Naive thymus-derived CD8-positive, alpha-beta T cell (primary cell): Measurements from ENCODE around the gene TUBB3. TPM values are rescaled to one million over a fixed set of nuclear protein-coding genes. Genes with fewer than 3 reads are reported as not detected.
"Not testable (repeated sequence)": the region's sequence is repeated elsewhere in the genome, so short reads cannot be mapped to it uniquely, and the experiment has no call there.

Source experiments
- ATAC-seq, 2 donors: fragments of 150-1000 bp; cut with Tn5 transposase in 1 of 2; sonication (Bioruptor Pico), chemical (Tn5 transposase) in 1 of 2; 1 replicate in 1 of 2; 2 replicates in 1 of 2; pipeline ENCODE4 v1.10.0; 2021; ENCODE audit warnings: mild to moderate bottlenecking in 2 of 2, moderate library complexity in 2 of 2
- POLR2A ChIA-PET: fragments of 350-600 bp; sonication (Branson Sonifier 250); formaldehyde crosslinking; loops from one replicate; lab custom pipeline; 2021; ENCODE audit warnings: antibody characterized with exemption; lab: Charles Lee
- DNase-seq, 10 donors: peaks; one replicate each; pipeline versions ENCODE4 v3.0.0 to v3.0.0-alpha.2; 2020 to 2022
- H3K27ac Mint-ChIP-seq, 10 donors: one replicate each; pipeline ENCODE4 v1.8.0; 2020 to 2022; ENCODE audit warnings: mild to moderate bottlenecking in 10 of 10, mixed read lengths in 10 of 10, moderate library complexity in 4 of 10, inconsistent platforms in 1 of 10
- H3K27me3 Mint-ChIP-seq, 5 donors: one replicate each; pipeline ENCODE4 v1.8.0; 2021 to 2022; ENCODE audit warnings: mixed read lengths in 5 of 5
- H3K36me3 Mint-ChIP-seq, 3 donors: one replicate each; pipeline ENCODE4 v1.8.0; 2020 to 2022; ENCODE audit warnings: mixed read lengths in 3 of 3, mild to moderate bottlenecking in 2 of 3, inconsistent platforms in 1 of 3
- H3K4me1 Mint-ChIP-seq, 4 donors: one replicate each; pipeline ENCODE4 v1.8.0; 2021 to 2022; ENCODE audit warnings: mixed read lengths in 4 of 4
- H3K4me3 Mint-ChIP-seq, 10 donors: one replicate each; pipeline ENCODE4 v1.8.0; 2020 to 2022; ENCODE audit warnings: mild to moderate bottlenecking in 10 of 10, mixed read lengths in 10 of 10, moderate library complexity in 6 of 10, inconsistent platforms in 1 of 10
- H3K9me3 Mint-ChIP-seq, 9 donors: one replicate each; pipeline ENCODE4 v1.8.0; 2020 to 2022; ENCODE audit warnings: mixed read lengths in 9 of 9, mild to moderate bottlenecking in 3 of 9, inconsistent platforms in 1 of 9, moderate library complexity in 1 of 9
- polyA plus RNA-seq, 3 donors: library from polyadenylated mRNA; unstranded; fragments of 300-500 nt; fragmentation: Illumina TruSeq; gene quantifications; one replicate each; pipeline ENCODE4 v1.2.3, GENCODE V29; 2021
- total RNA-seq, 8 experiments: library from RNA in 2 of 8; stranded (reverse) in 2 of 8; gene quantifications; one replicate each; pipeline ENCODE4 v1.2.3 and lab custom pipeline; 2021 to 2026

TUBB3 gene
- total and polyA plus RNA-seq, 5 experiments from 2014 or later, result 0.31 TPM; not detected in 4

DNA sequence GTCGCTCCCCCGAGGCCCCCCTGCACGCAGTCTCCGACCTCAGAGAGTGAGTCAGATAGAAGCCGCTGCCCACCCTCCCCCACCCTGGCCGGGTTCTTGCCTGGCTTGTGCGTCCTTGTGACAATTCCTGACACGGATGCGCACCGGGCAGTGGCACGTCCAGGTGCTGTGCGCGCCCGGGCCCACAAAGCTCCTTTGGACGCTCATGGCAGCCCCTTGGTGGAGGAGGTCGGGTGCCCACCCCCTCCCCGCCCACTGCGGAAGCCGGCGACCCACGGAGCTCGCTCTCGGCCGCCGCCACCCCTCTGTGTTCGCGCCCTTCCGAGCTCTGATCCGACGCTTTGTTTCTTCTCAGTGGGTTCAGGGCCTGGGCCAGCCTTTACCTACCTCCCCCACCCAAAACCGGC lies 662 bp upstream of the TUBB3 start:
- POLR2A ChIA-PET, result no interaction called here
- Mint-ChIP-seq H3K36me3 (no peaks in the 10 kb centered on the region), H3K4me1 (peaks cover 18 to 53% (median 44%) of the 10 kb centered on the region in 4 donors), H3K4me3 (peak overlapping the region; percentile 15 to 73 (median 54)), H3K27ac (no peak overlapping the region), H3K27me3 (peaks cover 4 to 48% (median 20%) of the 10 kb centered on the region in 5 donors), H3K9me3 (no peaks in the 10 kb centered on the region)
- ATAC-seq (no peak), DNase-seq (no peak)

DNA sequence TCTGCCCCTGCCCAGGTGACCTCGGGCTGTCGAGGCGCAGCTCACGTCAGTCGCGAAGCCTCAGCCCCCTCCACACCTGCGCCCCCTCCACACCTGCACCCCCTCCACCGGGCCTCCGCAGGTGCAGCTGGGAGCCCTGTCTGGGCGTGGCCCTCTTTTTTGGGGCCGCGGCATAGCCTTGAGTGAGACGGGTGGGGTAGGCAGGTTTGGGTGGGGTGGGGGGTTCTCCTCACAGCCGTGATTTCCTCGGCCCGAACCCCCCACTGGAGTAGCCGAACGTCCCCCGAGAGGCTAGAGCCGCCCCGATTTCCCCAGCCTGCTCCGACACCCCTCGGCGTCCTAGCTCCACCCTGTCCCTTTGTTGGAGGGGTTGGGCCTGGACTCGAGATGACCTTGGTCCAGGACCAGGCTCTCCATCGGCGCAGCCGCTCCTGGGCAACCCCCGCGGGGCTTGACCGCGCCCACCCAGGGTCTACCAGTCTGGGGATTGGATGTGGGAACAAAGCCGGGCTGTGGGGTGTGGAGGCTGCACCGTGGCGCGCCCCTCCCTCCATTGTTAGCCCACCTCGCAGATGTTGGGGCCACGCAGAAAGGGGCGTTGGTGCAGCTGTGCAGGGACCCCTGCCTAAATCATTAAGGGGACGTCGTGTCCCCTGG lies 626 bp downstream of the TUBB3 start:
- Mint-ChIP-seq H3K9me3 (no peaks in the 10 kb centered on the region), H3K36me3 (no peaks in the 10 kb centered on the region), H3K4me3 (peak overlapping the region in 1 of 10 donors; percentile 40), H3K27me3 (peaks cover under 1 to 57% (median 22%) of the 10 kb centered on the region in 5 donors), H3K4me1 (peaks cover 12 to 42% (median 33%) of the 10 kb centered on the region in 4 donors), H3K27ac (no peak overlapping the region)
- ATAC-seq (no peak), DNase-seq (peak in 1 of 10 donors; percentile 63)
- POLR2A ChIA-PET, result interaction anchor here (0.5 to 1.5 kb wide), 3 partner anchors 15 to 49 kb away, joined by 3 to 4 read pairs (median 4); no protein-coding TSS in a partner anchor

DNA sequence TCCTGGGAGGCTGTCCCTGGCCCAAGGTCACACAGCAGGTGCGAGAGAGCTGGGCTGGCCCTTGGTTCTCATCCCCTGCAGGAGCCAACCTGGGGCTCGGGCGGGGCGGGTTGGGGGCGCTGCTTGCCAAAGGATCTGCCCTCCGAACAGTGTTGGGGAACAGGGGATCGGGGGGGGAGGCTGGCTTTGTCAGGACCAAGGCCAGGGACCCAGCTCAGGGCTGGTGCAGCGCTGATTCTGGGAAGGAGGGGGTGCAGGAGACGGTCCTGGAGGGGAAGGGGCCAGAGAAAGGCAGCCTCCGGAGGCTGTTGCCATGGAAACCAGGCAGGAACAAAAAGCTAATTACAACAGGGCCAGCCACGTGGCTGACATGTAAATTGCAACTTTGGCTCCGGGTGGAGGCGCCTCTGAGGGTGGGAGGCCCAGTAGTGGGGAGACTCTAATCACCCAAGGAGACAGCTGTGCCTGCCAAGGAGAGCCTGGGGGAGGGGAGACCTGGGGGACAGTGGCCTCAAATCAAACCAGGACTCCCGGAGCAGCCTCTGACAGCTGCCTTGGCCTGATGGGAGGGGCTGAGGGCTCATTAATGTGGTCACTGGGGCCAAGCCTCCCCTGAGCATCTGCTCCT lies 1.3 kb downstream of the TUBB3 start:
- DNase-seq, result peak in 7 of 10 donors; percentile 30 to 66 (median 48)
- POLR2A ChIA-PET, result interaction anchor here (0.7 to 1.5 kb wide), 3 partner anchors 30 to 266 kb away, joined by 3 to 4 read pairs (median 4); no protein-coding TSS in a partner anchor
- no peaks in the 10 kb centered on the region for H3K36me3 Mint-ChIP-seq
- peak; percentile 27 to 43 for ATAC-seq
- no peaks in the 10 kb centered on the region for H3K9me3 Mint-ChIP-seq
- H3K27me3 Mint-ChIP-seq, result peaks cover 0 to 60% (median 22%) of the 10 kb centered on the region in 5 donors
- H3K27ac Mint-ChIP-seq, result no peak overlapping the region
- peak overlapping the region in 4 of 10 donors; percentile 16 to 58 (median 29) for H3K4me3 Mint-ChIP-seq
- peaks cover 12 to 40% (median 30%) of the 10 kb centered on the region in 4 donors for H3K4me1 Mint-ChIP-seq

DNA sequence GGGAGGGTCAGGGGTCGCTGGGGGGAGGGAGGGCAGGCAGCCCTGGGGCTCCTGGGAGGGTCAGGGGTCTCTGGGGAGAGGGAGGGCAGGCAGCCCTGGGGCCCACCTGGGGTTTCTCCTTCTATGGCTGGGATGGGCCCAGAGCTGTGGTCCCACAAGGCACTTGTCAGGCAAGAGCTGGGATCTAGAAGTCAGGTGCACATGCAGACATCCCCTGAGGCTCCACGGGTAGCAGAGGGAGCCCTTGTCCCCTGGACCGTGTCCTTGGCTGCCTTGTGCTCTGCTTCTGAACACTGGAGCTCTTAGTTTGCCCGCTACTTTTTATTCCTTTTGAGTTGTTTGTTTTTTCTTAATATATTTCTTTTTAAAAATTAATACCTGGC lies 1.8 kb downstream of the TUBB3 start:
- no peak for DNase-seq
- Mint-ChIP-seq H3K36me3 (no peaks in the 10 kb centered on the region), H3K27me3 (peaks cover 5 to 64% (median 20%) of the 10 kb centered on the region in 5 donors), H3K9me3 (no peaks in the 10 kb centered on the region), H3K4me1 (peaks cover 8 to 35% (median 25%) of the 10 kb centered on the region in 4 donors), H3K4me3 (peak overlapping the region in 2 of 10 donors; percentile 27 to 65), H3K27ac (no peak overlapping the region)
- POLR2A ChIA-PET, result interaction anchor here (0.7 to 1.3 kb wide), 3 partner anchors 87 to 266 kb away, joined by 4 read pairs; partner anchors contain the start of gene FANCA
- ATAC-seq, result no peak

DNA sequence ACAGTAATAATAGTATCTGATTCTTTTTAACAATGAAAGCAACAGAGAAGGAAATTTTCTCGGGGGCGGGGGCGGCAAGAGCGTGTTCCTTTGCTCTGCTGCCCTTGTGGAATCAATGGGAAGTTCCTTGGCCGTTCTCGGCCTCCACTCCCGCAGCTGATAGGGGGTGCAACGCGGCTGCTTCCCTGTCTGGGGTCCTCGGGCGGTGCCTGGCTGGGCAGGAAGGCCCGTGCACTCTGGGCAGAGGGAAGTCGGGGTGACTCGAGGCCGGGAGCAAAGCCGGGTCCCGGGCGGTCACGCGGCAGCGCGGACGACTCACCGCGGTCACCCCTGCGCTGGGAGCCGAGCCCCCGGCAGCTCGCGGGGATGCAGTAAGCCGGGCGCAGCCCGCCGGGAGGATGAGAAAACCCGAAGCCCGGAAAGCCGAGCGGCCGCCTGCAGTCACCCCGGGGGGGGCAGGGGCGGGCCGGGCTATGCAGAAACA lies 2.5 kb downstream of the TUBB3 start:
- no peak for DNase-seq
- Mint-ChIP-seq H3K4me1 (peaks cover 5 to 32% (median 18%) of the 10 kb centered on the region in 4 donors), H3K4me3 (peak overlapping the region in 8 of 10 donors; percentile 27 to 65 (median 34)), H3K27ac (no peak overlapping the region), H3K36me3 (no peaks in the 10 kb centered on the region), H3K27me3 (peaks cover 5 to 65% (median 19%) of the 10 kb centered on the region in 5 donors), H3K9me3 (no peaks in the 10 kb centered on the region)
- no peak for ATAC-seq
- POLR2A ChIA-PET, result interaction anchor here (0.6 to 1.3 kb wide), 3 partner anchors 88 to 124 kb away, joined by 3 to 4 read pairs (median 4); partner anchors contain the start of gene FANCA

DNA sequence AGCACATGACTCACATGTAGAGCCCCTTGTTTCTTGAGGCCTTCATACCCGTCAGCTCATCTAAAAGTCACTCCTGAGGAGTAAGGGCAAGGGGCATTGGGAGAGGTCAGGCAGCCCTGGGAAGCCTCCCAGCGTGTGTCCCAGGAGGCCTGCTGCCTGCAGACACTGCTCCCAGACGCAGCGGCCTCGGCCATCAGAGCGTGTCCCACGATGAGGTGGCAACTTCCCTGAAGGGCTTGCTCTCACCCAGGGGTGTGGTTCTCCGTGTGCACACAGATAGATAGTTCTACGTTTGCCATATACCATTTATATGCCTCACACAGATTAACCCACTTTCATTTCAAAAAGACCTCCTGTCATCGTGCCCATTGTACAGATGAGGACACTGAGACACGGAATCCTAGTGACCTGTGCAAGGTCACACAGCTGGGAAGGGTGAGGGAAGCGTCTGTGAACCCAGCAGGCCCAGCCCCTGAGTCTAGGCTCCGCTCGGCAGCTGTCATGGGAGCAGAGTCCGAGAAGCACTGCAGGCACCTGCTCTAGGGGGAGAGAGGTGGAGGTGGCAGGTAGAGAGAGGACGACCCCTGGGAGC lies 8.3 kb downstream of the TUBB3 start:
- peaks cover 0 to 3% (median under 1%) of the 10 kb centered on the region in 4 donors for H3K4me1 Mint-ChIP-seq
- DNase-seq (no peak), ATAC-seq (no peak)
- POLR2A ChIA-PET, result no interaction called here
- H3K36me3 Mint-ChIP-seq, result no peaks in the 10 kb centered on the region
- H3K9me3 Mint-ChIP-seq, result no peaks in the 10 kb centered on the region
- H3K27me3 Mint-ChIP-seq, result peaks cover 0 to 41% (median 10%) of the 10 kb centered on the region in 5 donors
- no peak overlapping the region for H3K4me3 Mint-ChIP-seq
- no peak overlapping the region for H3K27ac Mint-ChIP-seq

DNA sequence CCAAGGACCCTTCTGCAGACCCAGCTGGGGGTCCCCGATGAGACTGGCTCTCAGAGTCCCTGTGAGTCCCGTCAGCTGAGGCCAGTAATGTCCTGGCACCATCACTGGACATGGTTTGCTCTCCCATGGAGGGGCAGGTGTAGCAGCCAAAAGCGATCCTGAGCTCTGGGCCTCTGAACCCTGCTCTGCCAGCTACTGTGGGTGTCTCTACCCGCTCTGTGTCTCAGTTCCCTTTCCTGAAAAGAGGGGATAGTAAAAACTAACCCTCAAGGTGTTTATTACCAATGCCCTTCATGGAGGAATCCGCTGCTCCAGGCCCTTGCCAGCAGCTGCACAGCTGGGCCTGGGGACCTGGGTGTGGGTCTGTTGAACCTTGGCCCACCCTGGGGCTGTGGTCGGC lies 8.8 kb downstream of the TUBB3 start:
- POLR2A ChIA-PET, result no interaction called here
- ATAC-seq, result no peak
- H3K9me3 Mint-ChIP-seq, result no peaks in the 10 kb centered on the region
- no peaks in the 10 kb centered on the region for H3K36me3 Mint-ChIP-seq
- no peak overlapping the region for H3K27ac Mint-ChIP-seq
- H3K27me3 Mint-ChIP-seq, result peaks cover 0 to 38% (median 10%) of the 10 kb centered on the region in 5 donors
- H3K4me1 Mint-ChIP-seq, result no peaks in the 10 kb centered on the region
- no peak overlapping the region for H3K4me3 Mint-ChIP-seq
- DNase-seq, result no peak

DNA sequence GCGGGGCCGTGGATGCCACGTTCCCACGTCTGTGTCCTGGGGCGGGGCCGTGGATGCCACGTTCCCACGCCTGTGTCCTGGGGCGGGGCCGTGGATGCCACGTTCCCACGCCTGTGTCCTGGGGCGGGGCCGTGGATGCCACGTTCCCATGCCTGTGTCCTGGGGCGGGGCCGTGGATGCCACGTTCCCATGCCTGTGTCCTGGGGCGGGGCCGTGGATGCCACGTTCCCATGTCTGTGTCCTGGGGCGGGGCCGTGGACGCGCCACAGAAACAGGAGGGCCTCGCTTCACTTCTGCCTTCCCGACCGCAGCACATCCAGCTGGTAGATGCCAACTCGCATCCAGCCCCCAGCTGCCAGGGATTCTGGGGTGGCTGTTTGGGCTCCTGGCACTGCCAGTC lies 10.9 kb downstream of the TUBB3 start:
- H3K36me3 Mint-ChIP-seq, H3K4me3 Mint-ChIP-seq, ATAC-seq, H3K4me1 Mint-ChIP-seq, H3K27ac Mint-ChIP-seq, DNase-seq, POLR2A ChIA-PET, H3K9me3 Mint-ChIP-seq: not testable (repeated sequence)
- peaks cover 1 to 23% (median 7%) of the 10 kb centered on the region in 5 donors for H3K27me3 Mint-ChIP-seq

DNA sequence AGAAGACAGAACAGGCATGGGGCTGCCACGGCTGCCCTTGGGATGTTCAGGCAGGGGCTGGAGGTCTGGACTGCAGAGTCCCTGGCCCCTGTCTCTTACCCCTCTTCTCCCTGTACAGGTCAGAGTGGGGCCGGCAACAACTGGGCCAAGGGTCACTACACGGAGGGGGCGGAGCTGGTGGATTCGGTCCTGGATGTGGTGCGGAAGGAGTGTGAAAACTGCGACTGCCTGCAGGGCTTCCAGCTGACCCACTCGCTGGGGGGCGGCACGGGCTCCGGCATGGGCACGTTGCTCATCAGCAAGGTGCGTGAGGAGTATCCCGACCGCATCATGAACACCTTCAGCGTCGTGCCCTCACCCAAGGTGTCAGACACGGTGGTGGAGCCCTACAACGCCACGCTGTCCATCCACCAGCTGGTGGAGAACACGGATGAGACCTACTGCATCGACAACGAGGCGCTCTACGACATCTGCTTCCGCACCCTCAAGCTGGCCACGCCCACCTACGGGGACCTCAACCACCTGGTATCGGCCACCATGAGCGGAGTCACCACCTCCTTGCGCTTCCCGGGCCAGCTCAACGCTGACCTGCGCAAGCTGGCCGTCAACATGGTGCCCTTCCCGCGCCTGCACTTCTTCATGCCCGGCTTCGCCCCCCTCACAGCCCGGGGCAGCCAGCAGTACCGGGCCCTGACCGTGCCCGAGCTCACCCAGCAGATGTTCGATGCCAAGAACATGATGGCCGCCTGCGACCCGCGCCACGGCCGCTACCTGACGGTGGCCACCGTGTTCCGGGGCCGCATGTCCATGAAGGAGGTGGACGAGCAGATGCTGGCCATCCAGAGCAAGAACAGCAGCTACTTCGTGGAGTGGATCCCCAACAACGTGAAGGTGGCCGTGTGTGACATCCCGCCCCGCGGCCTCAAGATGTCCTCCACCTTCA lies 11.7 kb downstream of the TUBB3 start:
- Mint-ChIP-seq H3K27me3 (peaks cover 1 to 16% (median 4%) of the 10 kb centered on the region in 5 donors), H3K4me1 (no peaks in the 10 kb centered on the region), H3K9me3 (no peaks in the 10 kb centered on the region), H3K36me3 (no peaks in the 10 kb centered on the region), H3K27ac (no peak overlapping the region), H3K4me3 (no peak overlapping the region)
- DNase-seq (no peak), ATAC-seq (no peak)
- POLR2A ChIA-PET, result no interaction called here

DNA sequence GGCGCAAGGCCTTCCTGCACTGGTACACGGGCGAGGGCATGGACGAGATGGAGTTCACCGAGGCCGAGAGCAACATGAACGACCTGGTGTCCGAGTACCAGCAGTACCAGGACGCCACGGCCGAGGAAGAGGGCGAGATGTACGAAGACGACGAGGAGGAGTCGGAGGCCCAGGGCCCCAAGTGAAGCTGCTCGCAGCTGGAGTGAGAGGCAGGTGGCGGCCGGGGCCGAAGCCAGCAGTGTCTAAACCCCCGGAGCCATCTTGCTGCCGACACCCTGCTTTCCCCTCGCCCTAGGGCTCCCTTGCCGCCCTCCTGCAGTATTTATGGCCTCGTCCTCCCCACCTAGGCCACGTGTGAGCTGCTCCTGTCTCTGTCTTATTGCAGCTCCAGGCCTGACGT lies 12.5 kb downstream of the TUBB3 start:
- H3K4me3 Mint-ChIP-seq, DNase-seq, POLR2A ChIA-PET, H3K36me3 Mint-ChIP-seq, H3K27ac Mint-ChIP-seq, ATAC-seq, H3K9me3 Mint-ChIP-seq, H3K4me1 Mint-ChIP-seq: not testable (repeated sequence)
- H3K27me3 Mint-ChIP-seq, result peaks cover 0 to 10% (median 2%) of the 10 kb centered on the region in 5 donors

DNA sequence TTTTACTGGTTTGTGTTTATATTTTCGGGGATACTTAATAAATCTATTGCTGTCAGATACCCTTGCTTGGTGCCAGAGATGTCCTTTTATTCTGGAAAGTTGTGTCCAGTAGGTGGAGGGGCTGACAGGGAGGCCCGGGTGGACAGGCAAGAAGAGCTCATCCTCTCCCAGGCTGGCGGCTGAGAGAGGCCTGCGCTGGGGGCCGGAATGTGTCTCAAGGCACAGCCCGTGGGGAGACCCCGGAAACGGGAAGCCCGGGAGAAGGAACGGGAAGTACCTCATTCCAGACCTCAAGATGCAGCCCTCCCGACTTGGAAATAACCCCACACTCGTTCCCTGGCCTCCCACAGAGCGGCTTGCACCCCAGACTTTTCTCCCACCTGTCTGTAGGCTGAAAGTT lies 12.9 kb downstream of the TUBB3 start:
- no peaks in the 10 kb centered on the region for H3K9me3 Mint-ChIP-seq
- ATAC-seq, result no peak

DNA sequence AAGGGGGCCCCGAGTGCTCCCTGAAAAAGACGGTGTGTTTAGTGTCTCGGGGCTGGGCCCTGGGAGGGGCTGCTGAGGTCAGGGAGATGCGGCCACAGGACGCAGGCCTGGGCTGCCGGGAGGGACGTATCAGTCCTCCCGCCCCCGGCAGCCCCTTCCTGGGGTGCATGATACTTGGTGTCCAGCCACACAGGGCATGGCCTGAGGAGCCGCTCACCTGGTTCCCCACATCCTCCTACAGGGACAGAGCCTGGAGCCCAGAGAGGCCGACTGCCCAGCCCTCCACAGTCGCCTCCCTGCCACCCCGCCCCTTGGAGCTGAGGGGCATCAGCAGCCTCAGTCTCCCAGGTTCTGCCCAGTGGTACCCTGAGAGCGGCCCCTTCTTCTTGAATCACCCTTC lies 13.4 kb downstream of the TUBB3 start:
- POLR2A ChIA-PET, result no interaction called here
- no peak overlapping the region for H3K4me3 Mint-ChIP-seq

More for the DNA sequence above, 12.9 kb downstream of the TUBB3 start:
- Mint-ChIP-seq H3K36me3 (no peaks in the 10 kb centered on the region), H3K27me3 (peaks cover 0 to 8% (median 1%) of the 10 kb centered on the region in 5 donors), H3K27ac (no peak overlapping the region), H3K4me1 (no peaks in the 10 kb centered on the region), H3K4me3 (no peak overlapping the region)
- POLR2A ChIA-PET, result no interaction called here
- no peak for DNase-seq

More for the DNA sequence above, 13.4 kb downstream of the TUBB3 start:
- Mint-ChIP-seq H3K27ac (no peak overlapping the region), H3K36me3 (no peaks in the 10 kb centered on the region), H3K4me1 (no peaks in the 10 kb centered on the region), H3K27me3 (peaks cover 0 to 3% (median 1%) of the 10 kb centered on the region in 5 donors), H3K9me3 (no peaks in the 10 kb centered on the region)
- ATAC-seq, result no peak
- DNase-seq, result no peak
